D341Med (cell line): ENCODE results near the gene SORCS2.
"Not testable (repeated sequence)": the region's sequence is repeated elsewhere in the genome, so short reads cannot be mapped to it uniquely, and the experiment has no call there.

ENCODE experiments used
- DNase-seq: peaks from one replicate; pipeline ENCODE4 v3.0.0; 2012; ENCODE audit warnings: low spot score

Gene SORCS2

GRCh38 chr4:7556558-7556957 lies 364.2 kb downstream of the SORCS2 start:
- DNase-seq, result no peak

GRCh38 chr4:7557456-7557855 lies 365.1 kb downstream of the SORCS2 start:
- no peak for DNase-seq

GRCh38 chr4:7558436-7558835 lies 366.1 kb downstream of the SORCS2 start:
- DNase-seq, result no peak

GRCh38 chr4:7559316-7559715 lies 367.0 kb downstream of the SORCS2 start:
- DNase-seq, result no peak

GRCh38 chr4:7559741-7560395 lies 367.5 kb downstream of the SORCS2 start:
- DNase-seq, result no peak

- no peak for DNase-seq
Observed at GRCh38 chr4:7561557-7561956, 369.2 kb downstream of the SORCS2 start.

- no peak for DNase-seq
Observed at GRCh38 chr4:7564242-7564641, 371.9 kb downstream of the SORCS2 start.

GRCh38 chr4:7565483-7565882 lies 373.1 kb downstream of the SORCS2 start:
- no peak for DNase-seq

GRCh38 chr4:7569810-7570783 lies 377.8 kb downstream of the SORCS2 start:
- no peak for DNase-seq

- DNase-seq, result no peak
Observed at GRCh38 chr4:7571001-7571400, 378.7 kb downstream of the SORCS2 start.

GRCh38 chr4:7571701-7572100 lies 379.4 kb downstream of the SORCS2 start:
- no peak for DNase-seq

- no peak for DNase-seq
Observed at GRCh38 chr4:7572894-7573293, 380.6 kb downstream of the SORCS2 start.

GRCh38 chr4:7573576-7574091 lies 381.3 kb downstream of the SORCS2 start:
- no peak for DNase-seq

- DNase-seq, result no peak
Observed at GRCh38 chr4:7574287-7575014, 382.1 kb downstream of the SORCS2 start.

- no peak for DNase-seq
Observed at GRCh38 chr4:7575426-7575825, 383.1 kb downstream of the SORCS2 start.

- not testable (repeated sequence) for DNase-seq
Observed at GRCh38 chr4:7577361-7578039, 385.2 kb downstream of the SORCS2 start.

GRCh38 chr4:7581477-7581876 lies 389.1 kb downstream of the SORCS2 start:
- no peak for DNase-seq

- DNase-seq, result no peak
Observed at GRCh38 chr4:7582313-7583097, 390.2 kb downstream of the SORCS2 start.

GRCh38 chr4:7584098-7584497 lies 391.8 kb downstream of the SORCS2 start:
- no peak for DNase-seq

GRCh38 chr4:7584606-7585159 lies 392.3 kb downstream of the SORCS2 start:
- no peak for DNase-seq

GRCh38 chr4:7585768-7586167 lies 393.4 kb downstream of the SORCS2 start:
- no peak for DNase-seq
